Measurements from ENCODE around the gene DOCK10.

The DOCK10 gene

DNA sequence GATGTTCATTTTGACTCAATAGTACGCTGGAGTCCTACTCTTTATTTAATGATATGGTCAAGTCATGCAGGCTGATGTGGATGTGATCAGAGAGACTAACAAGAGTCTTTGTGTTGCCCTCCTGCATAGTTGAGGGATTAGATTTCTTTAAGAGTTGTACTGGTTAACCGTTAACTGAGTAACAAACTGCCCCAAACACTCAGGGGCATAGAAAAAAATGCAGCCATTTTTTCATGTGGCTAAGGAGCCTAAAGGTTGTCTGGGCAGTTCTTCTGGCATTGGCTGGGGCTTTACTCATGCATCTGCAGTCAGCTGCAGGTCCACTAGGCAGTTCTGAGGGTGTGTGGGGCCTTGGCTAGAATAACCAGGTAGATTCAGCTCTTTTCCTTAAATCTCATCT lies 32.5 kb downstream of the DOCK10 start:
- ATAC-seq, result no peak

DNA sequence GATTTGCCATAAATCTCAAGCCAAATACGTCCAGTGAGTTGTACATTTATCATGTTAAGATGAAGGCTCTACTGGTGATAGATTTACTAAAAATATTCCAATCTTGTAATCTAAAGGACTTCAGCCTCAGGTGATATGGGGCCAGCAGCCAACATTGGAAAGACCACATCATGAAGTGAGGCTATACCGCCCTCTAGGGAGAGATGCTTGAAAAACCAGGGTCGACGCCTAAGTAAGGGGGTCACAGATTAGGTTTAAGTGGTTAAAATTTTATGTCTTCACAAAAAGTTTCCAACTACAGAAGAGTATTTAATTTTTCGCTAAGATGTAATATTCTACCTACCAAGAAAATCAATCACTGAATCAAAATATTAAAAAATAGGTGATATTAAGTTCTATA lies 33.3 kb downstream of the DOCK10 start:
- ATAC-seq, result no peak

DNA sequence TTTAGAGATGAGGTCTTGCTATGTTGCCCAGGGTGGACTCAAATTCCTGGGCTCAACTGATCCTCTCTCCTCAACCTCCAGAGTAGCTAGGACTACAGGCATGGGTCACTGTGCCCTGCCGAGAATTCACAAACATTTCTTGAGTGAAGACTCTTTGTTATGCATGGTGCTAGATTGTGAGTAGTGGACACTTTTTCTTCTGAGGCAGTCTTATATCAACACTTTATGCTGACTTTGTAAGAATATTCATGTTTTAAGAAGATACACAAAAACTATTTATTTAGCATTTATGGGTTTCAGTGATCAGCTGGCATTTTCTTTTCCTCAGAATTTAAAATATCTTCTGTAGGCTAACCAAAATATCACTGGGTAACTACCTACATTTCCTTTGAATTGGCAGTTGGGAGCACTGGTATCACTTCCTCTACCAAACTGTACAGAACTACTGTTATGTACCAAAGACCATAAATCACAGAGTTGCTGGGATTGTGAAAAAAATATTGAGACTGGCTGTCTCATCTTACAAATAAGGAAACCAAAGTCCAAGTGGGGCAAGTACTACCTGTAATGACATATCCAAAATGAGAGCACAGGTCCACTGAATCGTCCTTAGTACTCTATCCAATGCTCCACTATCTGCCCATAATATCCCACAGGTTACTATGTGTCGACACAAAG lies 34.0 kb downstream of the DOCK10 start:
- ATAC-seq, result no peak

DNA sequence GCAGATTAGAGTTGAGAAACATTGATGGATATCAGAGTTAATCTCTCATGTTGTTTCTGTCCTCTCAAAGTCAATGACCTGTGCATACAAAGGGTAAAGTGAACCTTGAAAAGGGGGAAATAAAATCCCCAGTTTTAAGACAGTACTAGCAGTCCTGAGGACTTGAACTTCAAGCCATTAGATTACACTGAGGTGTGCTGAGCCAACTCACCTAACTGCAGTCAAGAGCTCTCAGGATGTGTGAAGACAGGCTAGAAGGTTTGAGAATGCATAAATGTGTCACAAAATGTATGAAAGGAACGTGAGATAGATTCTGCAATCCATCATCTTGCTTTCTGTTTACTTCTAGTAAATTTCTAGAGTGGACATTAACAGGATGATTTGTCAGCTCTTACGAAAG lies 35.5 kb downstream of the DOCK10 start:
- ATAC-seq, result peak in 1 of 2 donors; percentile 8

DNA sequence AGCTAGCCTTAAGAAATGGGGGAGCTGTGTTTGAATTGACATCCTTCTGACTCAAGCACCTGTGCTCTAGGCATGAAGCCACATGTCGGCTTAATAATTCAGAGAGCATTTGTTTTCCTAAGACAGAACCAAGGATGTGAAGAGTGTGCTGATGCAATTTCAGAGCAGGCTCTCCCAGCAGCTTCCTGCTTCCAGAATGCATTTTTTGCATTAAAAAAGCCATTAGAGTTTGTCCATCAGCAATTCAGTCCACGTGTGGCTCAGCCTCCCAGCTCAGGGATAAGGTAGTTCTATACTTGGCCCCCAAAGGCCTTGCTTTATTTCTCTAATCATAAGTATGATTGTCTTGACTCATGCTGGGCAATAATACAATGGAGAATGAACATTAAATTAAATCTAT lies 37.7 kb downstream of the DOCK10 start:
- ATAC-seq, result no peak

DNA sequence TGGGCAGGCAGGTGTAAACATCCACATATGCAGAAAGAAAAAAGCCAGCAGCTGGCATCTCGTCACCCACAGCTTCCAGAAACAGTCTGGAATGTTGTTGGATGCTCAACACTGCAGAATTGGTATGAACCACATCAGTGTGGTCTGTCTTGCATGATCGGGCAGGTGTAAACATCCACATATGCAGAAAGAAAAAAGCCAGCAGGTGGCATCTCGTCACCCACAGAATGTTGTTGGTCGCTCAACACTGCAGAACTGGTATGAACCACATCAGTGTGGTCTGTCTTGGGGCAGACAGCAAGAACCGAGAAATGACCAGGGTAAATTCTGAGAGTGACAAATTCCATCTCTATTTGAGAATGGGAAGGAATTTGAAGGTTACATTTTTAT lies 39.6 kb downstream of the DOCK10 start:
- peak in 1 of 2 donors; percentile 52 for ATAC-seq

DNA sequence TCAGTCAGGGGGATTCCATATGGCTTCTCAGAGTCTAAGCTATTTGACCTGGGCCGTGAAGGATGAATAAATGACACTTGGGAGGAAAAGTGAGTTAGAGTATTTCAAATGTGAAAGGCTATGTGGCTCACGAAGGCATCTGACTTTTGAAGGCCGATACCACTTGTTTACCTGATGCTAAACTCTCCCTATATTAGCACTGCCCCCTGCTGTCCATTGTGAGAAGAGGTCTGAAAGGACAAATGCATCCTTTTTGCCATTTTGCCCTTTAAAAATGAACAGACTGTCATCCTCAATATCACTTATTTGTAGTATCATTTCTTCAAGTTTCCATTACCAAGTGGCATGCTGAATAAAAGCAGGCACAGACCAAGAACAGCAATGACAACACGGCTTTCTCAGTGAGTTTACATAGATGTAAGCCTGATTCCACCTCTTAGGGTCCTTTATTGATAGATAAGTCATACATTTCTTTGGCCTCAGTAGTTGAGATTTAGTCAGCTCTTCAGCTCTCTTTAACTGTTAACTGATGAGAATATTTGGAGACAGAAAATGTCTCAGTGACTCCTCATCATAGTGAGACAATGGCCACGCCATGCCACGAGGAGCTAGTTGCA lies 40.1 kb downstream of the DOCK10 start:
- peak; percentile 62 to 78 for ATAC-seq

DNA sequence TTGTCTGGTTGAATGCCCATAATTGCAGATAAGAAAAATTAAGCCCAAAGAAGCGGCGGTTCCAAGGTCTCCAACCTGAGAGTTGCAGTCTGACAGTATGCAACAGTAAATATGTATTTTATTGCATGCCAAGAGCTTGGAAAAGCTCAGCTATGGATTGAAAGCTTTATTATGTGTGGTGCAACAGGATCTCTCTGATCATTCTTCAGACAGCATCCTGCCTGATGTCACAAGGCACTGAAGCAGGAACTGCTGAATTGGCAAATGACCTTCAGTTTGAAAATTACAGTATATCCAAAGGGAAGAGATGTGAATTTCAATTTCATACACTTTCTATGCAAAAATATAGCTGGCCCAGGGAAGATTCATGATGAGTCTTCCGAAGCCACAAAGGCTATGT lies 42.5 kb downstream of the DOCK10 start:
- ATAC-seq, result no peak

DNA sequence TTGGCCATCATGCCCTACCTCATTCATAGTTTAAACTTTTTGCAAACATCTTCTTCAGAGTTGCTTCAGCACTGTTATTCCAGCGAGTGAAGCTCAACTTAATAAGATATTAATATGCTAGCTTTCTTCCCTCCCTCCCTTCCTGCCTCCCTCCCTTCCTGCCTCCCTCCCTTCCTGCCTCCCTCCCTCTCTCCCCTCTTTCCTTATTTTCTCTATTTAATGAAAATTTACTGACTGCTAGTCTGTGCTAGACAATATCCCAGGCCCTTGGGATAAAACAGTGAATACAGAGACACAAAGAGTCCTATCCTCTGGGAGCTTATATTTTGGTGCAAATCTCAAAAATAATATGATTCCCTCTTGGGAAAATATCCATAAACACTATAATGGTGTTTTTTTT lies 42.9 kb downstream of the DOCK10 start:
- ATAC-seq, result no peak

DNA sequence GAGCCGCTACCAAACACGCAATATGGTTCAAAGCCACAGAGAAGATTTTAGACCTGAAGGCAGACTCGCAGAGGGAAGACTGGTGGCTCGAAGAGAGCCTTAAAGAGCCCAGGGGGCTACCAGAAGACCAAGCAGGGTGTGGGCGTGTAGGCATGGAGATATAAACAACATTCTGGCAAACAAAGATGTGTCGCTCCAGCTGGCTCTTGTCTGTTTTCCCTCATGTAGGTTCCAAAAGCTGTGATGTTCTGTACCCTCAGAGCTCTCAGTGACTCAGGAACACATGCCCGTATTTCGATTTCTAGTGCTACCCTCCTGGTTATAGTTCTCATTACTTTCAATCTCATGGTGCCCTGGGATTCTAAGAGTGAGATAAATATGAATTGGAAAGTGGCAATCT lies 44.5 kb downstream of the DOCK10 start:
- ATAC-seq, result no peak

DNA sequence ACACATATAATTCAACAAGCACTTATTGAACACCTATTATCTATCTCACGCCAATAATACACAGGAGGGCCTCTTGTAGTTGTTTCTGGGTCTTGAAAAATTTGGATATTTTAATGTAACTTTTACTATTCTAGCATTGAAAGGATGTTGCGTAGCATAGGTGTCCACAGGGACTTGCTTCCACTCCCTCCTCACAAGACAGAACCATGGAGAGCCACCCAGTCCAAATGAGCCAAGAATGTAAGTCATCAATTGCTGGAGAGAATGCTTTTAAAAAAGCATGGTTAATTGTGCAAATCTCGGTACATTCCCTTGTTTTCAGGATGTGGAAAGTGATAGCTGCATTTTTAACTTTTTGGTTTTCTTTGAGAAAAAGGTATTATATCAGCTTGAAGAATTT lies 46.8 kb downstream of the DOCK10 start:
- ATAC-seq, result no peak

DNA sequence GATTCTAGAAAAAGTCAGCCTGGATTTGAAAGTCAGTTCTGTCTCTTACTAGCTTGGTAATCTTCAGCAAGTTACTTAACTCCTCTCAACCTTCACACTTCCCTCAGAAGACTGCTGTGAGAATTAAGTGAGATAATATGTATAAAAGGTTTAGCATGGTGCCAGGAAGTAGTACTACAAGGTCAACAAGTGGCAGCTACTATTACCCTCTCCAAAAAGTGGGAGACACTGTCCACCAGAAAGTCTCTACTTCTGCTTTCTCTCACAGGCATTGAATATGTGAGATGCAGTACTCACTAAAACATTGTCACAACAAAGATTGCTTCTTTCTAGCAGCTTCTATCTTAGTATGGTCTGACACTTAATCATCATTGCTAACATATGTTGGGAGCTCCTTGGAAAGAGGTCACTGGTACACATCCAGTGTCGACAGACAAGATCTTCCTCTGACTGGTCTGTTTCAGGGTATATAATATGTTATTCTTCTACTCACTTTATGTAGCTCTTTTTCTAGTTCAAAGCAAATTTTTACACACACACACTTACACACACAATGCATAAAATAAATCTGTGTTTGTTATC lies 47.9 kb downstream of the DOCK10 start:
- no peak for ATAC-seq

DNA sequence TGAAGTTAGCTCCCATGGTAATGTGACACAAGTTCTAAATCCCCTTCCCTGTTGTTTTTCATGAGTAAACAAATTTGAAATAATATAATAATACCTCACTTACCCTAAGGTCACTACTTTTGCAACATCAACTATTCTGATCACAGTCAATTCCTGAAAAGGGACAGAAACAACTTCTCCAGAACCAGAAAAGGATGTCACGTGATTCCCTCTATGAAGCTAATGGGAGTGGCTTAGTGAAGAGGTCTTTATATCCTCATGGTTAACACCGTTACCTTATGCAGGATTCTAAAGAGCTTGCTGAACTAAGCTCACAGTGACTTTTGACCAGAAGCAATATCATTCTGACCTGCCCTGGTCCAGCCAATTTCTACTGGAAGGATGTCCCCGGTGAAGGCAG lies 51.6 kb downstream of the DOCK10 start:
- no peak for ATAC-seq

DNA sequence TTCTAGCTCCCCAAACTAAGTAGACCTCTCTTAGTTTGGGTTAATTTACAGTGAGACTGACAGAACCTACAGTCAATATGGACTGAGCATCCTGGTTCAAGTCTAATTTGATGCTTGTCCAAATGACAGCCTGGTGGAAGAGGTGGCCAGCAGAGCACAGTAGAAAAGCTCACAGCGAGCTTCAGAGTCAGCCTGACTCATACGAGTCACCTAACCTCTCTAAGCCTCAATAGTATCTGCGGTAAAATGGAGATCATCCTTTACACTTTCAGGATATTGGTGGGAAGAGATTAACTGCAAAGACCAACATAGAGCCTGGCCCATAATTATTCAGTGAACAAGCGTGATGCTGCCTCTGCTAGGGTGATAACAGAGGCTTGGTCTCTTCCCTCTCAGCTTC lies 54.5 kb downstream of the DOCK10 start:
- ATAC-seq, result peak; percentile 65

DNA sequence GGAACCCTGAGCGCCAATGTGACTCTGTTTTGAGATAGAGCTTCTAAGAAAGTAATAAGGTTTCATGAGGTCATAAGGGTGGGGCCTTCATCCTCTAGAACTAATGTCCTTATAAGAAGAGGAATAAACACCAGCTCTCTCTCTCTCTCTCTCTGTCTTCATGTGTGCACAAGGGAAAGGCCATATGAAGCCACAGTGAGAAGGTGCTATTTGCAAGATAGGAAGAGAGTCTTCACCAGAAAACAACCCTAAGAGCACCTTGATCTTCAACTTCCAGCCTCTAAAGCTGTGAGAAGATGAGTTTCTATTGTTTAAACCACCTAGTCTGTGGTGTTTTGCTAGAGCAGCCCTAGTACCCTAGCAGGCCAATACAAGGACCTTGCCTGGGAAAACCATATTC lies 55.8 kb downstream of the DOCK10 start:
- no peak for ATAC-seq

DNA sequence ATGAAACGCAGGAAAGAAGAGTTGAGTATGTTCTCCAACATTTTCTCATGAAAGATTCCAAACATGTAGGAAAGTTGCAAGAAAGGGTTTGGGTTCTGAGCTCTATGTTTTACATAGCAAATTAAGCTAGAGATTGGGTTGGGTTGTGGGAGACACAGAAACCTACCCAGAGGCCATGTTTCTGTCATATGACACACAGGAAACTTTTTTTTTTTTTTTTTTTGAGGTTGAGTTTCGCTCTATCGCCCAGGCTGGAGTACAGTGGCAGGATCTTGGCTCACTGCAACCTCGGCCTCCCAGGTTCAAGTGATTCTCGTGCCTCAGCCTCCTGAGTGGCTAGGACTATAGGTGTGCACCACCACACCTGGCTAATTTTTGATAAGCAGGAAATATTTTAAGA lies 57.6 kb downstream of the DOCK10 start:
- peak; percentile 57 to 59 for ATAC-seq

DNA sequence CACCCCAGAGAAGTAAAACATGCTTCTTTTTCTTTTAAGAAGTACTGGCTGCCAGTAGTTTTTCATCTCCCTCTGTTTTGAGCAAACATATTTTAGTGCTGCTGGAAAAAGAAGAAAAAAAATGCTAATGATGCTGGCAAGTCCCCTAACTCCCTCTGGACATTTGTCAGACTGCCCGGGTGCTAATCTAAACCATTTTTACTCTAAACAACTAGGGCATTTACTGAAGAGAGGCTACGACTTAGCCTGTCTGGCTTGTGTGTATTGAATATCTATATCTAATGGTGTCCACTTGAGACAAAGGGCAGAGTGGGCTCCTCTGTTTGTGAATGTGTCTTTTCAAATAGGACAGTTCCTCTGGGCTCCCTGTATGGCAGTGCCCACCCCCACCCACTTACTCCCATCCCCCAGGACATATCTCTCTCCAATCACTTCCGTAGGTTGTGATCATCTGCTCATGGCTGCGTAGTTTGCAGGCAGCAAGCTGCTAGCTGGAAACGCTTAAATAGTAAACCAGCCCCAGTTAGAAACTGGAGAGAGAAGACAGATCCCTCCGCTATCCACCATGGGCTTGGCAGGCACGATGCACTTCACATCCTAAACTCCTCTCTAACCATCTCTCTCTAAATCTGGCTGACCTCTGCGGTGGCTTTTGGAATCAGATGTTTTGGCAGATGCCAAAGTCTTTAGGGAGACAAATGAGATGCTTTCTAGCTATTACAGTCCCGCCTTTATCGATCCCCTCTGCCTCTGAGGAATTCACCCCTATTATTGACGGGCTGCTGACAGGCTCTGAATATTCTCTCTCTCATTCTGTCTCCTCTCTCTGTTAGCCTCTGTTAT lies 58.3 kb downstream of the DOCK10 start:
- no peak for ATAC-seq

DNA sequence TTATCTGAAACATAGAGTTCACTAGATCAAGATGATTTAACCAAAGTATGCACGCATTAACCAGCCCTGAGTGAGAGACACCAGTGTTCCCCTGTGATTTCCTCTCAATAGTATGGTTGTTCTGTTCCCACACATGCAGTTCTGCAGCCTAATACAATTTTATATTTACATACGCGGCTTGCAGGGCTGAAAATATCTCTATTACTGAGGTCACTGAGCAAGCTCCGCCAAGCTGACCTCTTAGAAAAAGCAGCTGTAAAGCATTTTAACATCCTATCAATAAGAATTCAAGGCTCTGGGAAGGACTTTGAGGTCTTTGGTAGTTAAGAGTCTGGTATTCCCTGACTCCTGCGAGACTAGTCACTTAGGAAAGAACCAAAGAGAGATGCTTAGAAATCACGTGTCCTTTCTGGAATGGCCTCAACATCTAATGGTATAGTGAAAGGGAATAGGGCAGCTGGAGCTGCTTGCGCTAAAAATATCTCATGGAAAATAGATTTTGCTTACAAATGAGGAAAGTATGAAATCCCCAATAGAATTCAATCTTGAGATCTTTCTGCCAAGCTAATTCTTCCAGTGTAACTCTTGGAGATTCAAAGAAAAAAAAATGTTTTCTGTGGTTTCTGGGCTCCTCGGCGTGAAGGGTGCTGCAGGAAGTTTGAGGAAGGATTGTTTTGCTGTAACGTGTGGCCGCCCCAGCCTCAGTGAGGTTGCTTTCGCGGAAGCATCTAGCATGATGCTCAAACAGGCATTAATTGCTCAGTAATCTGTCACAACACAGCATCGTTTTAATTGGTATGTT lies 59.2 kb downstream of the DOCK10 start:
- ATAC-seq, result peak in 1 of 2 donors; percentile 36

DNA sequence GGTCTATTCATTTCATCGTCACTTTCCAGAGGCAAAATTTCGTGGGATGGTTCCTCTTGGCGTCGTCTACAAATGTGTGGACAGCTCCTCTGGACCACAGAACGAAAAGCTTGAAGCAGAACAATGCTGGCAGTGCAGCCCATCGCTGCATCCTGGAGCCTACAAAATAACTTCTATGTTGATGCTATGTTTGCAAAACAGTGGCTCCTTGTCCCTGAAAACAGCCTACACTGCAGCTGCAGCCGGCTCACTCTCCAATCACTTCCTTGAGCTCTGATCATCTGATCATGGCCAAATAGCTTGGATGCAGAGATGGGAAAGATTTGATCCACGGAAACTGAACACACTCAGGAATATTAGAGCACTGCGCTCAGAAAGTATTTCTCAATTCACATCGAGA lies 60.0 kb downstream of the DOCK10 start:
- ATAC-seq, result no peak

DNA sequence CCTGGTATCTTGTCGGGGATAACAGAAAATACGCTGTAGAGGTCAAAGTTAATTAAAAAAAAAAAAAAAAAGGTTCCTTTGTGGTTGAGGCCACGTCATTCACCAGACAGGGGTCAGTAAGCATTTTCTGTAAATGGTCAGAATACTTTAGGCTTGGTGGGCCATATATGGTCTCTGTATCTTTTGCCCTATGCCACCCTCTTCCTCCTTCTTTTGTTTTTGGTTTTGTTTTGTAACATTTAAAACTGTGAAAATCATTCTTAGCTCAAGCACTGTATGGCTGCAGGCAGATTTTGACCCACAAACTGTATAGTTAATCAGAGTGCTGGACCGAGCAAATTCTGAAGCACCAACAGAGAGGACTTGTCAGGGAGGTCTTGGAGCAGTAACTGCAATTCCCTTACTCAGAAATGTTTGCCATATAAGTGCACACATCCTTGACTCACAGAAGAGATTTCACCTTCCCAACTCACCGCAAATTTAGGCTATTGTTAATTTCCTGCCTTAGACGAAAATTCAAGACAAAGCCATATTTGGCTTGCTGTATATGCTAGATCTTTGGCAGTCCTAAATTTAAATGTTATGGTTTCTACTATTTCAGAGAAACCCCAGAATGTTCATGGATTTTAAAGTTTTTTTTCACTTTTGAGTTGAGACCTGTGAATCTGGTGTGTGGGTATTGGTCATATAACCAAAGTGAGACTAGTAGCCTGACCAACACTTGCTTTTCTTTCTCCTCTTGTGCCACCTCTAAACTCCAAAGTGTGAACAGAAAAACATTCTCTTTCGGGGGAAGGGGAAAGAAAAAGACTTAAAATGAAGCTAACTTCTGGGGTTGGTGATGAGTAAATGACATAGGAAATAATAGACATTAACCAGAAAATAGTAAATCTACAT lies 65.4 kb downstream of the DOCK10 start:
- ATAC-seq, result peak in 1 of 2 donors; percentile 13

DNA sequence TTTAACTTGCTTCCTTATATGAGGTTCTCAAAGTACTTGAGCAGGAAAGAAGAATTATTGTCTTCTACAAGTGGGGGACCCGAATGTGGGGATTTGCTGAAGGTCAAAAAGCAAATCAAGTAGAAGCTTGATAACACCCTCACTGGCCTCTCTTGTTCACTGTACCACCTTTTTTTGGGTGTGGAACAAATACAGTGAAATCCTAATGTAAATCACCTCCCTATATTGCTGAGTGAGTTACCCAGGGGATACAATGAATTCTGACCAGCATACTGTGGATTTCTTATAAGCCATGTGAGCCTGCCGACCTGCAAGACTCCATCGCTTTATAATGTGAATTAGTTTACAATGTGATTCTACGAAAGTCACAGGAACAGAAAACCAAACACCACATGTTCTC lies 66.5 kb downstream of the DOCK10 start:
- no peak for ATAC-seq

All from activated CD4-positive, CD25-positive, alpha-beta regulatory T cell treated with anti-CD3 and anti-CD28 coated beads, Interleukin-2, amount 50 U/mL, for 24 hours (primary cell).